Vagina (tissue), 2 donors: ENCODE measurements around the gene APRT. TPM values are rescaled to one million over a fixed set of nuclear protein-coding genes. Genes with fewer than 3 reads are reported as not detected.

ENCODE experiments used
- DNase-seq, 2 donors: peaks; one replicate each; pipeline ENCODE4 v3.0.0-alpha.2; 2017; ENCODE audit errors: extremely low spot score in 2 of 2
- H3K27ac ChIP-seq: fragments of 200-600 bp; sonication (generic); one replicate; pipeline ENCODE4 v1.5.1; 2019
- H3K27me3 ChIP-seq: fragments of 200-600 bp; sonication (generic); one replicate; pipeline ENCODE4 v1.5.1; 2019
- H3K36me3 ChIP-seq, 2 donors: fragments of 200-600 bp; sonication (generic); one replicate each; pipeline ENCODE4 v1.5.1; 2017 to 2019
- H3K4me1 ChIP-seq: fragments of 200-600 bp; sonication (generic); one replicate; pipeline ENCODE4 v1.5.1; 2019
- H3K4me3 ChIP-seq, 2 donors: fragments of 200-600 bp; sonication (generic); 1 replicate in 1 of 2; 2 replicates in 1 of 2; pipeline ENCODE4 v1.5.1; 2016 to 2019
- H3K9me3 ChIP-seq: fragments of 200-600 bp; sonication (generic); one replicate; pipeline ENCODE4 v1.5.1; 2019
- POLR2A ChIP-seq, 2 donors: fragments of 450-650 bp; IDR thresholded peaks; one replicate each; pipeline ENCODE4 v1.6.1; 2017; ENCODE audit warnings: antibody characterized with exemption in 2 of 2, mild to moderate bottlenecking in 2 of 2, moderate library complexity in 2 of 2
- POLR2AphosphoS5 ChIP-seq, 2 donors: sonication (generic); formaldehyde crosslinking; IDR thresholded peaks; one replicate each; pipeline ENCODE4 v1.9.0; 2017; ENCODE audit warnings: antibody characterized with exemption in 2 of 2, mild to moderate bottlenecking in 2 of 2, low read depth in 1 of 2; ENCODE audit not compliant: insufficient read depth in 1 of 2
- intact Hi-C: fragments of 100-400 bp; cut with DNase I; formaldehyde crosslinking; loops from one replicate; pipeline ENCODE4 v1.15.1; 2023
- total RNA-seq: library from RNA; depleted of rRNA; stranded (reverse); fragments of >200 nt; gene quantifications from one replicate; pipeline ENCODE4 v1.2.3, GENCODE V29; 2016
- TF ChIP-seq, protein P1 (sequence below), 3 experiments: fragments of 450-650 bp in 2 of 3; fragments of 200-600 bp in 1 of 3; sonication (generic) in 1 of 3; IDR thresholded peaks; one replicate each; pipeline ENCODE4 v1.5.1; 2017 to 2019; ENCODE audit warnings: antibody characterized with exemption in 3 of 3, mild to moderate bottlenecking in 2 of 3, moderate library complexity in 2 of 3

The APRT gene
- total RNA-seq, 1 donor from 2014 or later, result 134 TPM

DNA sequence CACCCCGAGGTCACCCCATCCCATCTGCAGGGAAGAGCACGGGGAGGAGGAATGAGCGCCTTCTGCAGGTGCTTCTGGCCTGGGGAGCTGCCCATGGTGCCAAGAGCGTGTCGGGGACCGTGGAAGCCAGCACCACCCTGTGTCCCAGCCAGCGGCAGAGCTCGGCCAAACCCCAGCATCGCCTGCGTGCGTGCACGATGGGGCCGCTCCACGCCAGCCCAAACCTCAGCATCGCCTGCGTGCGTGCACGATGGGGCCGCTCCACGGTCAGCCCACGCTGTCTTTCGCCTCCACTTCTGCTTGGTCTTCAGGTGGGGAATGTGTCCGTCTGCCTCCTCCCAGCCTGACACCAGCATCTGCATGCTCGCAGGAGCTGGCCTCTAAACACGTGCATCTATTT lies 31.1 kb upstream of the APRT start:
- Histone ChIP-seq H3K9me3 (no peaks in the 10 kb centered on the region), H3K27ac (no peak overlapping the region), H3K27me3 (no peaks in the 10 kb centered on the region), H3K4me3 (no peak overlapping the region), H3K4me1 (no peaks in the 10 kb centered on the region), H3K36me3 (peaks cover 0 to 24% of the 10 kb centered on the region in 2 donors)
- TF ChIP-seq POLR2AphosphoS5 (IDR thresholded peaks at IDR 0.05; ENCODE audit: insufficient read depth in 1 of 2, low read depth in 1 of 2) (no peak), POLR2A (IDR thresholded peaks at IDR 0.05) (no peak)
- TF ChIP-seq, protein P1, sequence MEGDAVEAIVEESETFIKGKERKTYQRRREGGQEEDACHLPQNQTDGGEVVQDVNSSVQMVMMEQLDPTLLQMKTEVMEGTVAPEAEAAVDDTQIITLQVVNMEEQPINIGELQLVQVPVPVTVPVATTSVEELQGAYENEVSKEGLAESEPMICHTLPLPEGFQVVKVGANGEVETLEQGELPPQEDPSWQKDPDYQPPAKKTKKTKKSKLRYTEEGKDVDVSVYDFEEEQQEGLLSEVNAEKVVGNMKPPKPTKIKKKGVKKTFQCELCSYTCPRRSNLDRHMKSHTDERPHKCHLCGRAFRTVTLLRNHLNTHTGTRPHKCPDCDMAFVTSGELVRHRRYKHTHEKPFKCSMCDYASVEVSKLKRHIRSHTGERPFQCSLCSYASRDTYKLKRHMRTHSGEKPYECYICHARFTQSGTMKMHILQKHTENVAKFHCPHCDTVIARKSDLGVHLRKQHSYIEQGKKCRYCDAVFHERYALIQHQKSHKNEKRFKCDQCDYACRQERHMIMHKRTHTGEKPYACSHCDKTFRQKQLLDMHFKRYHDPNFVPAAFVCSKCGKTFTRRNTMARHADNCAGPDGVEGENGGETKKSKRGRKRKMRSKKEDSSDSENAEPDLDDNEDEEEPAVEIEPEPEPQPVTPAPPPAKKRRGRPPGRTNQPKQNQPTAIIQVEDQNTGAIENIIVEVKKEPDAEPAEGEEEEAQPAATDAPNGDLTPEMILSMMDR (IDR thresholded peaks at IDR 0.05), result no peak
- no peak for DNase-seq
- intact Hi-C loops, result no loop called here

DNA sequence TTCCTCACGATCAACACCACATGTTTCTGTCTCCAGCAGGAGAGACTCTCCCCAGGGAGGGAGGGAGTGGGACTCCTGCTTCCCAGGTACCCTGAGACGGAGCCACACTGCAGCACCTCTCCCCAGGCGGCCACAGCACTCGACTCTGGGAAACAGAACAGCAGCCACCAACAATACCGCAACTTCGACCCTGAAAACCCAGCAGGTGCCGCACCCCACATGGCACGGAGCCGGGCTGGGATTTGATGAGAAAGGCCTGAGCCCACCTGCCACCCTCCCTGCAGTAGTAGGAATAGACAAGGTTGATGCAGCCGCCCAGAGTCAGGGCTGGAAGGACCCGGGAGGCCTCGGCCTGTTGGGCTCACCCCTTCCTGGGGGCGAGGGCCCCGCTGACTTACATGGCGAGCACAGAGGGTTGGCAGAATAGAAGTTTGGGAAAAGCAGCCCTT lies 30.6 kb upstream of the APRT start:
- DNase-seq, result no peak
- Histone ChIP-seq H3K9me3 (no peaks in the 10 kb centered on the region), H3K4me1 (no peaks in the 10 kb centered on the region), H3K27ac (no peak overlapping the region), H3K4me3 (no peak overlapping the region), H3K27me3 (no peaks in the 10 kb centered on the region), H3K36me3 (peaks cover 0 to 24% of the 10 kb centered on the region in 2 donors)
- no peak for TF ChIP-seq POLR2A (IDR thresholded peaks at IDR 0.05)
- no peak for TF ChIP-seq POLR2AphosphoS5 (IDR thresholded peaks at IDR 0.05; ENCODE audit: insufficient read depth in 1 of 2, low read depth in 1 of 2)
- intact Hi-C loops, result no loop called here

DNA sequence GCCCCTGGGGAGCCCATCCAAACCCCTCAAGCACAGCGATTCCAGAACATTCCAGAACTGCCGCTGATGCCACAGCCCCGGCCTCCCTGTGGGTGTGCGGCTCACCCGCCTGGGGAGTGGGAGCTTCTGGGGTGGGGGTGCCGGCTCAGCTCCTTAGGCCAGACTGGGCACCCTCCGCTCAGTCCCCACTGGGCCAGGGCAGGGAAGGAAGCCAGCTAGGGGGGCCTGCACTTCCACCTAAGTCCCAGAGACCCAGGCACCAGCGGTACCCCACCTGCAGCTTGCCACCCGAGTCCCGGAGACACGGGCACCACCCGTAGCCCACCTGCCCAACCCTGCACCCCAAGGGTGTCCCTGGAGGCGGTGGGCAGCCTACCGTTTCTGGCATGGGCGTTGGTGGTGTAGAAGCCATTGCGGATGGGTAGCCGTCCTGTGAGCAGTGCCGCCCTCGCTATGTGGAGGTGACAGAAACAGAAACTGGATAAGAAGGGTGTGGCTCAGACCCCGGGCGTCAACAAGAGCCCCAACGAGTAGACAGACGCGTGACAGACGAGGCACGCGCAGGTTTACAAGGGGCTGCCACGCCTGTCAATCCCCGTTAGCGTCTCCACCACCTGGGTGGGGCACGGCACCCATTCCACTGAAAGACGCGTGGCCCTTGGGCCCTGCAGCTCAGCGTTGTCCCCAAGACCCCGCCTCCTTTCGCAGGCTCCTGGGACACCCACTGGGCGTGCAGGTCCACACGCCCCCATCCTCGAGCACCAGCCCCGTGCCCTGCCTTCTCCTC lies 30.0 kb upstream of the APRT start:
- TF ChIP-seq POLR2A (IDR thresholded peaks at IDR 0.05) (no peak), POLR2AphosphoS5 (IDR thresholded peaks at IDR 0.05; ENCODE audit: insufficient read depth in 1 of 2, low read depth in 1 of 2) (no peak)
- TF ChIP-seq, protein P1 (IDR thresholded peaks at IDR 0.05), result no peak
- no peak for DNase-seq
- H3K4me3 ChIP-seq, result no peak overlapping the region
- intact Hi-C loops, result no loop called here
- no peak overlapping the region for H3K27ac ChIP-seq
- peaks cover 0 to 24% of the 10 kb centered on the region in 2 donors for H3K36me3 ChIP-seq
- H3K4me1 ChIP-seq, result no peaks in the 10 kb centered on the region
- no peaks in the 10 kb centered on the region for H3K27me3 ChIP-seq
- no peaks in the 10 kb centered on the region for H3K9me3 ChIP-seq

DNA sequence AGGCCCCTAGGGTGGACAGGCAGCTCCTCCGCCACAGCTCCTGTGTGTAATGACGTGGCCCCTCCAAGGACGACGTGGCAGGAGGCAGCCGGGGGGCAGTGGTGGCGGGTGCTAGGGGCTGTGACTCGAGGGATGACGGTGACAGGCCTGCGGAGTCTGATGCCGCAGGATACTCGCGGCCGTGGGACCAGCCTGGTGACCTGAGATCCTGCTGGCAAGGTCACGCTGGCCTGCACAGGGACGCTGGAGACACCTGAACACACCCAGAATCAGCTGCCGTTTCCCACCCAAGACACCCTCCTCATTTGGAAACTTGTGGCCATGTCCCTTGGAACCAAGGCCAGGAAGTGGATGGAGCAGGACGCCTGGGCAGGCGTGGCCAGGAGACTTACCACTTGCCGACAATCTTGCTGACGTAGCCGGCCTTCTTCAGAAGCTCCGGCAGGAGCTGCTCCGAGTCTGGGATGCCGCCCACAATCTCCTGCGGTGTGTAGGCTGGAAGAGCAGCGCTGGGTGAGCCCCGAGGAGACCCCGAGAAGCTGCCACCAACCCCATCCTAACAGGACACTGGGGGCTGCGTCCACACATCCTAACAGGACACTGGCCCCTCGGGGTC lies 29.0 kb upstream of the APRT start:
- no peak for DNase-seq
- Histone ChIP-seq H3K9me3 (no peaks in the 10 kb centered on the region), H3K4me1 (no peaks in the 10 kb centered on the region), H3K36me3 (peaks cover 0 to 24% of the 10 kb centered on the region in 2 donors), H3K4me3 (no peak overlapping the region), H3K27me3 (no peaks in the 10 kb centered on the region), H3K27ac (no peak overlapping the region)
- intact Hi-C loops, result no loop called here
- TF ChIP-seq POLR2A (IDR thresholded peaks at IDR 0.05) (no peak), POLR2AphosphoS5 (IDR thresholded peaks at IDR 0.05; ENCODE audit: insufficient read depth in 1 of 2, low read depth in 1 of 2) (no peak)
- TF ChIP-seq, protein P1 (IDR thresholded peaks at IDR 0.05), result no peak

DNA sequence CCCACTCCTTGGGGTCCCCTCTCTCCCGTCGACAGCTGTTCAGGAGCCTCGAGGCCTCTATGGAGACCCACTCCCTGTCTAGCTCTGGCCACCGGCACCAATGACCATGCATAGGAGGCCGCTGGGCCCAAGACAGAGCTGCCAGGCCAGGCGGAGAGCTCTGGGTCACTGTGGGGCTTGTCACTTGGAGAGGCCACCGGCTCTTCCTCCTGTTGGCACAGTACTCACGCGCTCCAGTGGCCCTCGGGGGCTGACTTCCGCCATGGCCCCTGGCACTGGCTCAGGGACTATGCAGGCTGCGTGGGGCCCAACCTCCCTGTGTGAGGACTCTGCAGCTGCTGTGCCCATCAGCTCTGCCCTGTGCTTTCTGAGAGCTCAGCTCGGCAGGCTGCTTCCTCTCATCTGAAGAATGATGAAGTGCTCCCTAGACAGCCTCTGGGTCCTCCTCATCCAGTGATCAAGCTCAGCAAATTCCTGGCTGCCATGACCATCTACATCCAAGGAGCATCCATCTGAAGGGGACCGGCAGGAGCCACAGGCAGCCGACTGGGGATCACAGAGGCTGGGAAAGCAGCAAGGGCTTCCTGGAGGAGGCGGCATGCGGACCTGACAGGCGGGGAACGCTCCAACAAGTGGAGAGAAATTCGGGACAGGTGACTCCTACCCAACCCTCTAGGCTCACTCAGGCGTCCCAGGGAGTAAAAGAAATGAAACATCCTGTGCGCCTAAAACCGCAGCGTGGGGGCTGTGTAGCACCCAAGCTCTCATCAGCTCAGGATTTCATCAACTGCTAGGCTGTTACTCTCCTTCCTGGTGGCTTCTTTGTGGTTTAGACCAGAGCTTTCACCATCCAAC lies 28.2 kb upstream of the APRT start:
- no peak for DNase-seq
- TF ChIP-seq, protein P1 (IDR thresholded peaks at IDR 0.05), result no peak
- no peak for TF ChIP-seq POLR2AphosphoS5 (IDR thresholded peaks at IDR 0.05; ENCODE audit: insufficient read depth in 1 of 2, low read depth in 1 of 2)
- no peak for TF ChIP-seq POLR2A (IDR thresholded peaks at IDR 0.05)
- Histone ChIP-seq H3K27me3 (no peaks in the 10 kb centered on the region), H3K9me3 (no peaks in the 10 kb centered on the region), H3K36me3 (peaks cover 0 to 24% of the 10 kb centered on the region in 2 donors), H3K27ac (no peak overlapping the region), H3K4me3 (no peak overlapping the region), H3K4me1 (no peaks in the 10 kb centered on the region)
- intact Hi-C loops, result no loop called here
